ENCODE results near the gene BATF3.
"Not testable (repeated sequence)": the region's sequence is repeated elsewhere in the genome, so short reads cannot be mapped to it uniquely, and the experiment has no call there.

The BATF3 gene

GRCh38 chr1:212683357-212683722, 16.3 kb downstream of the BATF3 start:
- no peak for DNase-seq

GRCh38 chr1:212680680-212681389, 18.8 kb downstream of the BATF3 start:
- DNase-seq: no peak

GRCh38 chr1:212678456-212679410, 20.9 kb downstream of the BATF3 start:
- DNase-seq: no peak

GRCh38 chr1:212677573-212677972, 22.1 kb downstream of the BATF3 start:
- DNase-seq: no peak

GRCh38 chr1:212677136-212677535, 22.5 kb downstream of the BATF3 start:
- no peak for DNase-seq

- no peak for DNase-seq
These were observed 24.0 kb downstream of the BATF3 start for GRCh38 chr1:212675675-212676074.

- no peak for DNase-seq
These were observed 24.8 kb downstream of the BATF3 start for GRCh38 chr1:212674872-212675271.

- DNase-seq: no peak
These were observed 28.2 kb downstream of the BATF3 start for GRCh38 chr1:212671342-212672031.

GRCh38 chr1:212670882-212671281, 28.8 kb downstream of the BATF3 start:
- DNase-seq: no peak

- DNase-seq: no peak
These were observed 29.3 kb downstream of the BATF3 start for GRCh38 chr1:212670301-212670700.

GRCh38 chr1:212669600-212669999, 30.0 kb downstream of the BATF3 start:
- DNase-seq: no peak

- DNase-seq: peak in 1 of 2 experiments; percentile 1
These were observed 30.5 kb downstream of the BATF3 start for GRCh38 chr1:212669102-212669501.

- no peak for DNase-seq
These were observed 31.2 kb downstream of the BATF3 start for GRCh38 chr1:212668477-212668876.

- no peak for DNase-seq
These were observed 32.2 kb downstream of the BATF3 start for GRCh38 chr1:212667223-212668139.

- DNase-seq: no peak
These were observed 33.4 kb downstream of the BATF3 start for GRCh38 chr1:212666116-212666775.

- peak; percentile 54 to 81 for DNase-seq
These were observed 34.2 kb downstream of the BATF3 start for GRCh38 chr1:212665241-212666115.

- DNase-seq: no peak
These were observed 35.0 kb downstream of the BATF3 start for GRCh38 chr1:212664409-212665199.

GRCh38 chr1:212658250-212658649, 41.4 kb downstream of the BATF3 start:
- DNase-seq: not testable (repeated sequence)

- no peak for DNase-seq
These were observed 42.9 kb downstream of the BATF3 start for GRCh38 chr1:212656730-212657129.

Data from NCI-H1930 (cell line).